OCI-M2 (cell line): Measurements from ENCODE around the gene AFF3.

ENCODE experiments used
- DNase-seq: peaks from one replicate; lab custom pipeline; 2025; ENCODE audit not compliant: unreplicated experiment; lab: John Stamatoyannopoulos, UW

The AFF3 gene

GRCh38 chr2:99899058-99899855, 243.1 kb downstream of the AFF3 start:
- DNase-seq = no peak

DNA sequence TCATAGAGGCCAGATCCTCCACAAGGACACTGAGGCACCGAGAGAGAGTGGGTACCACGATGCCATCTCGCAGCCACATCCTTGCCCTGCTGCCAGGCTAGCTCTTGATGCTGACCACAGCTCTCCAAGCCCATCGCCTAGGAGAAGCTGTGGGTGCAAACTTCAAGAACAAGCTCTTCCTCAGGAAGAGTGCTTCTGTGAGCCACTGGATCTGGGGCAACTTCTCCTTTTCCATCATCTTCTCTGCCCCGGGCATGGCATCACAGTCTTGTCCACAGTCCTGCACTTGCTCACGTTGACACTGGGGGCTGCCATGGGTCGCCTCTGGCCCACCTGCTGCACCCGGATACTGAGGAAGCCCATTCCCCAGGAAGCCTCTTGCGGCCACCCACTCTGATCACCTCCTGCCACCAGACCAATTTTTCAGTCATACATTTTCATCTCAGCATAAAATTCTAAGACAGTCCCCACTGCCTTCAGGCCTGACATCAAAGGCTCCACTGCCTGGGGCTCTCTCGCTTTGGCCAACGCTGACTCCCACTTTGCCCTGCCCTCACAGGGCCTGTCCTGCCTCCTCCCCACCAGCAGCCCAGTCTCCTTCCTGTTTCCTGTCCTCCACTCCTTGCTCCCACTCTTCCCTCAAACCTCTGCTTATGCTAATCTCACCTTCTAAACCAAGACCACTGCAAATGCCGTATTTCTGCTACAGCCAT, 243.9 kb downstream of the AFF3 start:
- DNase-seq = no peak

- no peak for DNase-seq
These were observed 251.0 kb downstream of the AFF3 start for GRCh38 chr2:99891428-99891780.

- no peak for DNase-seq
These were observed 251.6 kb downstream of the AFF3 start for GRCh38 chr2:99890568-99891427.

DNA sequence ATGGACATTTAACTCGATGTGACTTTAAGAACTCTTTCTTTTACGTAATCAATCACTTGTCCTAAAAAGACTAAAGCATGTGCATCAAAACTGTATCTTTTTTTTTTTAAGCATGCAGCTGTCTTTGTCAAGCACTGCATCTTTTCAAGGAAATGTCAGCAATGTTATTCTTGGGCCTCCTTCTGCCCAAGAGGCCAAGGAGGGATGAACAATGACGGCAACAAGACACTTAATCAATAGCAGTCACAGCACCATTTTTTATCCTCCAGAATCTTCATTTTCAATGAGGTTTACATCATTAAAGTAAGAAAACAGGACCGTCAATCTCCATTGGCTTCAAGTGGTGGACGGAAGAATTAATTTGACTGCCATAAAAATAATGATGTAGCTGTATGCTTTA, 253.8 kb downstream of the AFF3 start:
- DNase-seq = no peak

- no peak for DNase-seq
These were observed 256.0 kb downstream of the AFF3 start for GRCh38 chr2:99886418-99886817.

GRCh38 chr2:99883358-99883757, 259.0 kb downstream of the AFF3 start:
- DNase-seq = no peak

DNA sequence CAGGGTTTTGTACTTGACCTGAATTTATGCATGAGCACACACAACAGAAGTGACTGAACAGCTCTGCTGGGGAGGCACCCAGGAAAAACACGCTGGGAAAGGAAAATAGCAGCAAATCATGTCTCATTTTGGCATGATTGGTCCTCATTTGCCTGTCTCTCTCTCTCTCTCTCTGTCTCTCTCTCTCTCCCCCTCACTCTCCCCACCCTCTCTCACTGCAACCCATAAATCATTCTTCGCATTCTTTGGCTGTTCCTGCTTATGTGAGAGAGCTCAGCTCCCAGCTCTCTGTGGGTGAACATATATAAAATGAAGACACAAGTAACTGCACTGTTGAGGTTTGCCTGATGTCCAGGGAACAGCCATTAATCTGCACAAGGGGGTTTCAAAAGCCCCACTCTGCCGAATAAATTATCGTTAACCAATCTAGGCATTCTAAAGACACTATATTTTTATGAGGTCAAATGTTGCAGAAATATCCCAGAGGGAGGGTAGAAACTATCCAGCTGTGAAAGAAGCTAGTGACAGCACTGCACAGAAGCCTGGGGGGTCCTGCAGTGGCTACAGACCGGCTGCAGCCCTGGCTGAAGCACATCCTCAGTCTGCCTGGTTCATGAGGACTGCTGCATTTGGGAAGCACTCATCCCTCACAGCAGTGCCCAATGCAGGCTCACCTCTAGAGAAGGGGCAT, 260.3 kb downstream of the AFF3 start:
- DNase-seq = no peak

DNA sequence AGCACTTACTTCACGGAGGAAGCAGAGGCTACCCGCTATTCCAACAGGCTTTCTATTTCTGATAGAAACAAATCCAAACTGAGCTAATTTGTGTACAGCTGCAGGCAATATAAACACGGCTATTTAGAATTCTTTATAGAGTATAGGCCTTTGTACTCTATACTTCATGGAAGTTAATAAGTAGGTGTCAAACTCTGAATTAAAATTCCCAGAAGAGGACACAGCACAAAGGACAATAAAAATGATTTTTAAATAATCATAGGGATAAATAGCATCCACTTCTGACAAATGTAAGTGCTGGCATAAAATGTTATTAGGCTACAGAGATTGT, 261.5 kb downstream of the AFF3 start:
- DNase-seq = no peak

- no peak for DNase-seq
These were observed 262.0 kb downstream of the AFF3 start for GRCh38 chr2:99880148-99880963.

GRCh38 chr2:99879481-99879880, 262.9 kb downstream of the AFF3 start:
- DNase-seq = no peak

DNA sequence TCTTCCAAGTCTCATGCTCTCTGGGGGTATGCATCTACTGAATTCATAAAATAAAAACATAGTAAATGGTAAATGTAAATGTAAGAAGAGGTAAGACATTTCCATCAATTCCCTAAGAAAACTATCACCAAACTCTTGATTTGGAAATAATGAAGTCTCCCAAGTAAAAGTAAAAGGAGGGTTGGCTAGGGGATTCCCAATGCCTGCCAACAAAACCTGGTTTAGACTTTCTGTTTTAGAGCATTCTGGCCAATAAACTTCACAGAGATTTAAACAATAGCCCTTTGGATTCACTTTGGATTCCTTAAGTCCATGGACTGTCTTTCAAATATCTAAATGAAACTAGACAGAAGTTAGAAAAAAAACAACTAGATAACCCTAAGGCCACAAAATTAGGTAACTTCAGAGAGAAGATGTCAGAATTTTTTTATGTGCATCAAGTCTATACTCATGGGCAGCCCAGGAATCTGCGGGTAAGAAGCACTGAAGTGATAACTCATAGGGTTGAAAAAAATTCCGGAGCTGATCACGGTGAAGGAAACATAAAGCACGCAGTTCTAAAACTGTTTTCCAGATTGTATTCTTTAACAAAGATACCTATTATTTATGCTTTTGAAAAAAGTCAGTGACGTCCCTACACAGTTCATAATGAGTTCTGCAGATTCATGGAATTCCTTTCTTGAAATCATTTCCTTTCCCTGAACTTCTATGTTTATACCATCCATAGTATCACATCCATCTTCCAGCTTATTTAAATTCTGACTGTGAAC, 263.6 kb downstream of the AFF3 start:
- no peak for DNase-seq

GRCh38 chr2:99877963-99878362, 264.4 kb downstream of the AFF3 start:
- DNase-seq = no peak

GRCh38 chr2:99876956-99877355, 265.4 kb downstream of the AFF3 start:
- DNase-seq = no peak

DNA sequence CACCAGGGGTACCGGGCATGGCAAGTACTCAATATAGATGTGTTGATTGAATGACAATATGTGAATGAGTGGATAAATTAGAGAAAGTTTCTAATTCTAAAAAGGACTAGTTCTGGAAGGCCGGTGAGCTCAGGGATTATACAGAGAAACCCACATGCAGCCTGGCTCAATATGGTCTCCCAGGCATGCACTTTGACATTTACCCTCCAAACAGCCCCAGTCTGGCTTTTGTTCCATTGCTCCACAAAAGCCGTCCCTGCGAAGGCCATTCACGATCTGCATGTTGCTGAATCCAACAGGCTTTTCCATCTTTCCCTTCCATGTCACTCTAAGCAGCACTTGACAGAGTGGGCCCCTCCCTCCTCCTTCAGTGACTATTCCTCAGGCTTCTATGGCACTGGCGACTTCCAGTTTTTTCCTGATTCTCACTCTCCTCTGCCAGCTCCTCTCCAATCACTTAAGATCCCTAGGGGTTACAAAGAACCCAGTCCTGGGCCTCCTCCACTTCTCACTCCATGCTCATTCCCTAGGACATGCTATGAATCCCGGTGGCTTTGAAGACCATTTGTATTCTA, 266.7 kb downstream of the AFF3 start:
- no peak for DNase-seq

GRCh38 chr2:99868260-99868659, 274.1 kb downstream of the AFF3 start:
- no peak for DNase-seq

DNA sequence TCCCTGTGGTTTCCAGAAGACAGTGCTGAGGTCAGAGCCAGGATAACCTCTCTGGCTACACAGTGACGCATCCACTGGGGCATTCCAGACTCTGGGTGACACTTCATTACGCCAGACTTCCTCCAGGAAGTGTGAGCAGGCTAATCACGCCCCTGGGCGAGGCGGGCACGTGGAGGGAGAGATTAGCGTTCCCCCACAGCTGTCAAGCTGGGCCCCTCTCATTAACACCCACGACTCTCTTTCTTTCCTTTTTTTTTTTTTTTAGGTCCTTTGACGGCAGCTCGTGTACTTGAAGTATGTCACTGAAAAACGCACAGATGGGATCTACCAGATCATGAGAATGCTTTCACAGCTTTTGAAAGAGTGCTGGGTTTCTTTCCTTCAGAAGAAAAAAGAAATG, 274.6 kb downstream of the AFF3 start:
- no peak for DNase-seq

GRCh38 chr2:99865818-99866676, 276.3 kb downstream of the AFF3 start:
- DNase-seq = no peak
